Parietal lobe (tissue), 2 donors: ENCODE results near the gene IGF2BP1. TPM values are rescaled to one million over a fixed set of nuclear protein-coding genes. Genes with fewer than 3 reads are reported as not detected.

Experiments
- small RNA-seq: library from RNA; depleted of rRNA; stranded (forward); fragments of <200 nt; gene quantifications from one replicate; pipeline ENCODE3, GENCODE V24; 2014; ENCODE audit warnings: low replicate concordance
- total RNA-seq: library from RNA; depleted of rRNA; stranded (reverse); fragments of >200 nt; gene quantifications from one replicate; pipeline ENCODE4 v1.2.3, GENCODE V29; 2014

IGF2BP1 gene
- 2.8 TPM for total RNA-seq

GRCh38 chr17:48997103-48997826, at the start of gene IGF2BP1:
Gene IGF2BP1, plus strand, starts transcription at chr17:48997385. Its CDS starts 361 bp downstream, at chr17:48997746.

Small RNAs within 50 kb of the gene (small RNA-seq; reads per million reads assigned to genes)
- gene RF00017 (not detected), gene RF01210 (not detected), gene RNU1-42P (0.34 reads per million, percentile 18 among the genes with 10 or more reads in this experiment), gene RNU6-826P (not detected)

Other genes with a start within 250 kb of the IGF2BP1 start
- gene TTLL6, start 180.2 kb upstream of the IGF2BP1 start, total RNA-seq, result not detected
- gene CALCOCO2, start 166.3 kb upstream of the IGF2BP1 start, total RNA-seq, result 38.5 TPM
- 28.8 TPM for gene ATP5MC1, start 104.6 kb upstream of the IGF2BP1 start, total RNA-seq
- 61.0 TPM for gene UBE2Z, start 89.0 kb upstream of the IGF2BP1 start, total RNA-seq
- 59.8 TPM for gene SNF8, start 52.5 kb upstream of the IGF2BP1 start, total RNA-seq
- gene GIP, start 28.8 kb upstream of the IGF2BP1 start, total RNA-seq, result not detected
- gene B4GALNT2, start 135.4 kb downstream of the IGF2BP1 start, total RNA-seq, result not detected
- not detected for gene GNGT2, start 213.2 kb downstream of the IGF2BP1 start, total RNA-seq
- not detected for gene ABI3, start 213.3 kb downstream of the IGF2BP1 start, total RNA-seq
- gene PHOSPHO1, start 233.4 kb downstream of the IGF2BP1 start, total RNA-seq, result 0.94 TPM